ENCODE results near the gene IFT25. TPM values are rescaled to one million over a fixed set of nuclear protein-coding genes. Genes with fewer than 3 reads are reported as not detected.
"Not testable (repeated sequence)": the region's sequence is repeated elsewhere in the genome, so short reads cannot be mapped to it uniquely, and the experiment has no call there.

Gene IFT25
- total and polyA plus RNA-seq, 5 donors: 14.2 to 20.5 (median 16.0) TPM

GRCh38 chr1:53975861-53976260 is 30.4 kb upstream of the IFT25 start:
- H3K27ac ChIP-seq (ENCODE audit: low read length): no peak overlapping the region
- no peaks in the 10 kb centered on the region for H3K27me3 ChIP-seq (ENCODE audit: control insufficient read depth, insufficient read depth)
- H3K9me3 ChIP-seq (ENCODE audit: control insufficient read depth, low read length): no peaks in the 10 kb centered on the region
- 94% methylated on average over 7 of the region's 7 CpGs for WGBS
- no peak overlapping the region for H3K4me3 ChIP-seq (ENCODE audit: low read length)
- H3K4me1 ChIP-seq (ENCODE audit: control insufficient read depth, insufficient read depth, low read length): no peaks in the 10 kb centered on the region
- intact Hi-C loops (cut with DNase I): no loop called here
- DNase-seq (no peak), ATAC-seq (no peak)

GRCh38 chr1:53971718-53972117 is 26.2 kb upstream of the IFT25 start:
- DNase-seq (no peak), ATAC-seq (no peak)
- no peak overlapping the region for H3K27ac ChIP-seq (ENCODE audit: low read length)
- no peaks in the 10 kb centered on the region for H3K27me3 ChIP-seq (ENCODE audit: control insufficient read depth, insufficient read depth)
- H3K9me3 ChIP-seq (ENCODE audit: control insufficient read depth, low read length): no peaks in the 10 kb centered on the region
- H3K4me1 ChIP-seq (ENCODE audit: control insufficient read depth, insufficient read depth, low read length): no peaks in the 10 kb centered on the region
- WGBS: 88% methylated on average over 2 of the region's 2 CpGs
- no peak overlapping the region for H3K4me3 ChIP-seq (ENCODE audit: low read length)
- intact Hi-C loops (cut with DNase I): no loop called here

GRCh38 chr1:53969323-53969722 is 23.8 kb upstream of the IFT25 start:
- H3K4me1 ChIP-seq (ENCODE audit: control insufficient read depth, insufficient read depth, low read length); intact Hi-C loops (cut with DNase I); H3K9me3 ChIP-seq (ENCODE audit: control insufficient read depth, low read length); H3K4me3 ChIP-seq (ENCODE audit: low read length); ATAC-seq; H3K27ac ChIP-seq (ENCODE audit: low read length); DNase-seq; H3K27me3 ChIP-seq (ENCODE audit: control insufficient read depth, insufficient read depth): not testable (repeated sequence)
- 94% methylated on average over 2 of the region's 2 CpGs for WGBS

GRCh38 chr1:53968125-53968513 is 22.6 kb upstream of the IFT25 start:
- ATAC-seq (no peak), DNase-seq (no peak)
- H3K27ac ChIP-seq (ENCODE audit: low read length): no peak overlapping the region
- no peaks in the 10 kb centered on the region for H3K4me1 ChIP-seq (ENCODE audit: control insufficient read depth, insufficient read depth, low read length)
- intact Hi-C loops (cut with DNase I): no loop called here
- no peak overlapping the region for H3K4me3 ChIP-seq (ENCODE audit: low read length)
- no peaks in the 10 kb centered on the region for H3K27me3 ChIP-seq (ENCODE audit: control insufficient read depth, insufficient read depth)
- WGBS: 89% methylated on average over 2 of the region's 2 CpGs
- no peaks in the 10 kb centered on the region for H3K9me3 ChIP-seq (ENCODE audit: control insufficient read depth, low read length)

- Histone ChIP-seq H3K27me3 (ENCODE audit: control insufficient read depth, insufficient read depth) (no peaks in the 10 kb centered on the region), H3K27ac (ENCODE audit: low read length) (no peak overlapping the region), H3K4me1 (ENCODE audit: control insufficient read depth, insufficient read depth, low read length) (no peaks in the 10 kb centered on the region), H3K9me3 (ENCODE audit: control insufficient read depth, low read length) (no peaks in the 10 kb centered on the region), H3K4me3 (ENCODE audit: low read length) (no peak overlapping the region)
- DNase-seq: no peak
- intact Hi-C loops (cut with DNase I): no loop called here
- 71% methylated on average over 7 of the region's 7 CpGs for WGBS
- ATAC-seq: peak; percentile 28 to 31
Measured at GRCh38 chr1:53967409-53968124, 22.1 kb upstream of the IFT25 start.

- no peaks in the 10 kb centered on the region for H3K9me3 ChIP-seq (ENCODE audit: control insufficient read depth, low read length)
- H3K27ac ChIP-seq (ENCODE audit: low read length): no peak overlapping the region
- no peaks in the 10 kb centered on the region for H3K27me3 ChIP-seq (ENCODE audit: control insufficient read depth, insufficient read depth)
- WGBS: 88% methylated on average over 3 of the region's 3 CpGs
- intact Hi-C loops (cut with DNase I): no loop called here
- no peak for DNase-seq
- ATAC-seq: no peak
- H3K4me1 ChIP-seq (ENCODE audit: control insufficient read depth, insufficient read depth, low read length): no peaks in the 10 kb centered on the region
- no peak overlapping the region for H3K4me3 ChIP-seq (ENCODE audit: low read length)
Measured at GRCh38 chr1:53966794-53967193, 21.3 kb upstream of the IFT25 start.

- ATAC-seq: no peak
- H3K27ac ChIP-seq (ENCODE audit: low read length): no peak overlapping the region
- no peaks in the 10 kb centered on the region for H3K27me3 ChIP-seq (ENCODE audit: control insufficient read depth, insufficient read depth)
- DNase-seq: no peak
- H3K4me1 ChIP-seq (ENCODE audit: control insufficient read depth, insufficient read depth, low read length): no peaks in the 10 kb centered on the region
- H3K9me3 ChIP-seq (ENCODE audit: control insufficient read depth, low read length): no peaks in the 10 kb centered on the region
- 68% methylated on average over 5 of the region's 5 CpGs for WGBS
- no peak overlapping the region for H3K4me3 ChIP-seq (ENCODE audit: low read length)
- intact Hi-C loops (cut with DNase I): loop anchor here in 1 of 4 donors (5.0 kb wide), 1 partner anchor 82 kb away; no protein-coding TSS in a partner anchor
Measured at GRCh38 chr1:53964109-53964508, 18.6 kb upstream of the IFT25 start.

GRCh38 chr1:53963460-53963859 is 18.0 kb upstream of the IFT25 start:
- WGBS: 86% methylated on average over 4 of the region's 4 CpGs
- no peaks in the 10 kb centered on the region for H3K27me3 ChIP-seq (ENCODE audit: control insufficient read depth, insufficient read depth)
- intact Hi-C loops (cut with DNase I): loop anchor here in 1 of 4 donors (5.0 kb wide), 1 partner anchor 81 kb away; no protein-coding TSS in a partner anchor
- ATAC-seq (no peak), DNase-seq (no peak)
- no peak overlapping the region for H3K4me3 ChIP-seq (ENCODE audit: low read length)
- H3K9me3 ChIP-seq (ENCODE audit: control insufficient read depth, low read length): no peaks in the 10 kb centered on the region
- H3K4me1 ChIP-seq (ENCODE audit: control insufficient read depth, insufficient read depth, low read length): no peaks in the 10 kb centered on the region
- no peak overlapping the region for H3K27ac ChIP-seq (ENCODE audit: low read length)

- ATAC-seq: no peak
- H3K27ac ChIP-seq (ENCODE audit: low read length): no peak overlapping the region
- H3K9me3 ChIP-seq (ENCODE audit: control insufficient read depth, low read length): no peaks in the 10 kb centered on the region
- H3K27me3 ChIP-seq (ENCODE audit: control insufficient read depth, insufficient read depth): no peaks in the 10 kb centered on the region
- H3K4me1 ChIP-seq (ENCODE audit: control insufficient read depth, insufficient read depth, low read length): peaks cover under 1% of the 10 kb centered on the region
- DNase-seq: no peak
- intact Hi-C loops (cut with DNase I): loop anchor here in 1 of 4 donors (5.0 kb wide), 1 partner anchor 80 kb away; no protein-coding TSS in a partner anchor
- no peak overlapping the region for H3K4me3 ChIP-seq (ENCODE audit: low read length)
- WGBS: 97% methylated on average over 4 of the region's 4 CpGs
Measured at GRCh38 chr1:53962395-53962794, 16.9 kb upstream of the IFT25 start.

- Histone ChIP-seq H3K9me3 (ENCODE audit: control insufficient read depth, low read length) (no peaks in the 10 kb centered on the region), H3K27ac (ENCODE audit: low read length) (no peak overlapping the region), H3K27me3 (ENCODE audit: control insufficient read depth, insufficient read depth) (no peaks in the 10 kb centered on the region), H3K4me1 (ENCODE audit: control insufficient read depth, insufficient read depth, low read length) (peaks cover 7% of the 10 kb centered on the region), H3K4me3 (ENCODE audit: low read length) (no peak overlapping the region)
- intact Hi-C loops (cut with DNase I): loop anchor here in 1 of 4 donors (5.0 kb wide), 1 partner anchor 77 kb away; no protein-coding TSS in a partner anchor
- DNase-seq (no peak), ATAC-seq (no peak)
Measured at GRCh38 chr1:53959664-53960250, 14.3 kb upstream of the IFT25 start.

GRCh38 chr1:53957194-53957818 is 11.8 kb upstream of the IFT25 start:
- intact Hi-C loops (cut with DNase I): no loop called here
- H3K9me3 ChIP-seq (ENCODE audit: control insufficient read depth, low read length): no peaks in the 10 kb centered on the region
- DNase-seq (no peak), ATAC-seq (peak; percentile 26 to 29)
- no peak overlapping the region for H3K4me3 ChIP-seq (ENCODE audit: low read length)
- 39% methylated on average over 3 of the region's 3 CpGs for WGBS
- H3K27me3 ChIP-seq (ENCODE audit: control insufficient read depth, insufficient read depth): no peaks in the 10 kb centered on the region
- H3K4me1 ChIP-seq (ENCODE audit: control insufficient read depth, insufficient read depth, low read length): peaks cover 7% of the 10 kb centered on the region
- H3K27ac ChIP-seq (ENCODE audit: low read length): no peak overlapping the region

Data from right cardiac atrium (tissue), 5 donors.